Activated B cell treated with CpG ODN at 0.5 μM for 24 hours (primary cell): ENCODE results near the gene TUBB. TPM values are rescaled to one million over a fixed set of nuclear protein-coding genes. Genes with fewer than 3 reads are reported as not detected.

Source experiments
- ATAC-seq: fragments of 200-7000 bp; cut with Tn5 transposase; one replicate; pipeline ENCODE4 v1.10.0; 2021; ENCODE audit warnings: low read depth, mild to moderate bottlenecking, moderate library complexity
- CTCF ChIA-PET: fragments of 350-600 bp; sonication (Branson Sonifier 250); formaldehyde crosslinking; loops from one replicate; lab custom pipeline; 2021; ENCODE audit warnings: antibody characterized with exemption; lab: Charles Lee
- POLR2A ChIA-PET: fragments of 350-600 bp; sonication (Branson Sonifier 250); formaldehyde crosslinking; loops from one replicate; lab custom pipeline; 2021; ENCODE audit warnings: antibody characterized with exemption; lab: Charles Lee
- DNase-seq: peaks from one replicate; pipeline ENCODE4 v3.0.0; 2022
- H3K27ac Mint-ChIP-seq: one replicate; pipeline ENCODE4 v1.8.0; 2020; ENCODE audit warnings: mixed read lengths
- H3K27me3 Mint-ChIP-seq: one replicate; pipeline ENCODE4 v1.8.0; 2021; ENCODE audit warnings: mixed read lengths
- H3K36me3 Mint-ChIP-seq: one replicate; pipeline ENCODE4 v1.8.0; 2021; ENCODE audit warnings: low read depth, mixed read lengths
- H3K4me1 Mint-ChIP-seq: one replicate; pipeline ENCODE4 v1.8.0; 2021; ENCODE audit warnings: mixed read lengths
- H3K4me3 Mint-ChIP-seq: one replicate; pipeline ENCODE4 v1.8.0; 2020; ENCODE audit warnings: mild to moderate bottlenecking, mixed read lengths
- H3K9me3 Mint-ChIP-seq: one replicate; pipeline ENCODE4 v1.8.0; 2020; ENCODE audit warnings: mixed read lengths
- intact Hi-C: fragments of 100-400 bp; cut with micrococcal nuclease; formaldehyde crosslinking; loops from one replicate; pipeline ENCODE4 v1.15.1; 2024
- total RNA-seq: library from RNA; stranded (reverse); gene quantifications from 2 replicates; pipeline ENCODE4 v1.2.3, GENCODE V29; 2022
- TF ChIP-seq, protein P1 (sequence below): fragments of 200-600 bp; IDR thresholded peaks from one replicate; pipeline ENCODE4 v1.8.0; 2022; ENCODE audit warnings: antibody characterized with exemption, mild to moderate bottlenecking

TUBB gene
- 700 and 725 TPM in 2 replicates for total RNA-seq

DNA sequence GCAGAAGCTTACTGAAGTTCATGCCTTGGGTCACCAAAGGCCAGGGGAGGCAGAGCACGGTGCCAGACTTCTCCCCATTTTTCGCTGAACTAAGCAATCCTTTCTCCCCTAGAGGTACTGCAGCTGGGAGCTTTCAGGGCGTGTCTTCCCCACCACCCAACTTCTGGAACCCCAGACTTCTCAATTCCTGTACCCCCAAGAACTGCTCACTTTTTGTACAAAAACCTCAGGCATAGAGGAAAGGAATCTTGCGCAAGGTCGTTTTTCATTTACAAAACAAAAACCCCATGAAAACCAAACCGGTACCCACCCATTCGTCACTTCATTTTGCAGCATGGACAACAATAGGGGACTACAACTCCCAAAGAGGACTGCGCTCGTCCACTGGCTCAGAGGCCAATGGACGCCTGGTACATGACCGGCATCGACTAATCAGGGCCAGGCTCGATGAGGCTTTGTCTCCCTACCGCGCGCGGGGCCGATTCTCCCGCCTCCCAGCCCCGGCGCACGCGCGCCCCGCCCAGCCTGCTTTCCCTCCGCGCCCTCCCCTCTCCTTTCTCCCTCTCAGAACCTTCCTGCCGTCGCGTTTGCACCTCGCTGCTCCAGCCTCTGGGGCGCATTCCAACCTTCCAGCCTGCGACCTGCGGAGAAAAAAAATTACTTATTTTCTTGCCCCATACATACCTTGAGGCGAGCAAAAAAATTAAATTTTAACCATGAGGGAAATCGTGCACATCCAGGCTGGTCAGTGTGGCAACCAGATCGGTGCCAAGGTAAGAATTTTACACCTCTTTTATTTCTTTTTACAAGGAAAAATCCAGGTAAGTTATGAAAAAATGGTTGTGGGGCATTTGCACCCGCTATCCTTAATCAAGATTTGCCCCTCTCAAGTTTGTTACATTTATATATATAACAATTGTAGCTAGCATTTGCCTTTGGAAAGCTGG, at the start of gene TUBB:
Gene TUBB, plus strand, starts transcription at position 562 of the 947 bp plus-strand sequence. Its CDS starts 155 bp downstream, at position 717.
- intact Hi-C loops, result loop anchor here (2.0 kb wide), 1 partner anchor 23 kb away; the partner anchor contains the start of gene FLOT1
- Mint-ChIP-seq H3K4me3 (peak within 1 kb of the TSS; percentile 99), H3K27me3 (no peaks in the 10 kb centered on the region), H3K36me3 (peaks cover 50% of the 10 kb centered on the region), H3K27ac (peak within 1 kb of the TSS; percentile 97), H3K9me3 (no peaks in the 10 kb centered on the region), H3K4me1 (peaks cover 73% of the 10 kb centered on the region)
- ChIA-PET CTCF (interaction anchor here (3.1 to 20.0 kb wide), 4 partner anchors 11 to 42 kb away, joined by 22 to 576 read pairs (median 28); partner anchors contain the start of genes DHX16 and NRM), POLR2A (interaction anchor here (0.7 to 22.6 kb wide), 11 partner anchors 11 to 209 kb away, joined by 3 to 697 read pairs (median 6); partner anchors contain the start of genes ABCF1, DHX16, MRPS18B and NRM)
- DNase-seq, result peak; percentile 90
- peak; percentile 60 for ATAC-seq
- TF ChIP-seq, protein P1, sequence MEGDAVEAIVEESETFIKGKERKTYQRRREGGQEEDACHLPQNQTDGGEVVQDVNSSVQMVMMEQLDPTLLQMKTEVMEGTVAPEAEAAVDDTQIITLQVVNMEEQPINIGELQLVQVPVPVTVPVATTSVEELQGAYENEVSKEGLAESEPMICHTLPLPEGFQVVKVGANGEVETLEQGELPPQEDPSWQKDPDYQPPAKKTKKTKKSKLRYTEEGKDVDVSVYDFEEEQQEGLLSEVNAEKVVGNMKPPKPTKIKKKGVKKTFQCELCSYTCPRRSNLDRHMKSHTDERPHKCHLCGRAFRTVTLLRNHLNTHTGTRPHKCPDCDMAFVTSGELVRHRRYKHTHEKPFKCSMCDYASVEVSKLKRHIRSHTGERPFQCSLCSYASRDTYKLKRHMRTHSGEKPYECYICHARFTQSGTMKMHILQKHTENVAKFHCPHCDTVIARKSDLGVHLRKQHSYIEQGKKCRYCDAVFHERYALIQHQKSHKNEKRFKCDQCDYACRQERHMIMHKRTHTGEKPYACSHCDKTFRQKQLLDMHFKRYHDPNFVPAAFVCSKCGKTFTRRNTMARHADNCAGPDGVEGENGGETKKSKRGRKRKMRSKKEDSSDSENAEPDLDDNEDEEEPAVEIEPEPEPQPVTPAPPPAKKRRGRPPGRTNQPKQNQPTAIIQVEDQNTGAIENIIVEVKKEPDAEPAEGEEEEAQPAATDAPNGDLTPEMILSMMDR, result no peak

- intact Hi-C loops, result loop anchor here (10.0 kb wide), 1 partner anchor 216 kb away; no protein-coding TSS in a partner anchor
Measured at GRCh38 chr6:30670760-30671527, 49.2 kb upstream of the TUBB start.

GRCh38 chr6:30672445-30673253, 47.5 kb upstream of the TUBB start, which contains the start of gene DHX16:
Gene DHX16 (minus strand): TSS chr6:30673006. CDS start chr6:30672841, 165 bp downstream.
- intact Hi-C loops, result loop anchor here (1.0 to 10.0 kb wide), 9 partner anchors 10 to 218 kb away; partner anchors contain the start of genes ATAT1, C6orf136, GNL1 and MRPS18B
- H3K27ac Mint-ChIP-seq, result peak within 1 kb of the TSS; percentile 84
- DNase-seq, result peak; percentile 80
- ChIA-PET CTCF (interaction anchor here (0.7 to 15.7 kb wide), 11 partner anchors 9 to 191 kb away, joined by 3 to 576 read pairs (median 5); partner anchors contain the start of genes ATAT1 and TUBB), POLR2A (interaction anchor here (0.7 to 15.3 kb wide), 16 partner anchors 9 to 212 kb away, joined by 3 to 697 read pairs (median 3); partner anchors contain the start of genes ABCF1, DDR1, MDC1 and MRPS18B)
- peak; percentile 88 for ATAC-seq
- peaks cover 42% of the 10 kb centered on the region for H3K4me1 Mint-ChIP-seq
- no peaks in the 10 kb centered on the region for H3K27me3 Mint-ChIP-seq
- TF ChIP-seq, protein P1, result peak; percentile 51
- peaks cover 51% of the 10 kb centered on the region for H3K36me3 Mint-ChIP-seq
- no peaks in the 10 kb centered on the region for H3K9me3 Mint-ChIP-seq
- H3K4me3 Mint-ChIP-seq, result peak within 1 kb of the TSS; percentile 91

More at GRCh38 chr6:30670760-30671527, 49.2 kb upstream of the TUBB start:
- peaks cover 39% of the 10 kb centered on the region for H3K4me1 Mint-ChIP-seq
- TF ChIP-seq, protein P1, result no peak
- ATAC-seq (no peak), DNase-seq (no peak)
- H3K36me3 Mint-ChIP-seq, result peaks cover 49% of the 10 kb centered on the region
- peak overlapping the region; percentile 66 for H3K27ac Mint-ChIP-seq
- no peaks in the 10 kb centered on the region for H3K27me3 Mint-ChIP-seq
- CTCF ChIA-PET, result interaction anchor here (1.7 to 15.7 kb wide), 5 partner anchors 12 to 189 kb away, joined by 3 to 576 read pairs (median 8); partner anchors contain the start of gene TUBB
- H3K4me3 Mint-ChIP-seq, result peak overlapping the region; percentile 91
- H3K9me3 Mint-ChIP-seq, result no peaks in the 10 kb centered on the region
- POLR2A ChIA-PET, result interaction anchor here (0.6 to 15.3 kb wide), 4 partner anchors 15 to 189 kb away, joined by 3 to 697 read pairs (median 6); partner anchors contain the start of genes MDC1 and TUBB

- peaks cover 53% of the 10 kb centered on the region for H3K36me3 Mint-ChIP-seq
- H3K4me1 Mint-ChIP-seq, result peaks cover 57% of the 10 kb centered on the region
- H3K9me3 Mint-ChIP-seq, result no peaks in the 10 kb centered on the region
- no peak overlapping the region for H3K4me3 Mint-ChIP-seq
- ChIA-PET POLR2A (interaction anchor here (0.5 to 15.3 kb wide), 2 partner anchors 46 to 68 kb away, joined by 9 to 697 read pairs; partner anchors contain the start of genes IER3, MDC1 and TUBB), CTCF (interaction anchor here (0.9 to 15.7 kb wide), 2 partner anchors 12 to 52 kb away, joined by 4 to 576 read pairs; partner anchors contain the start of gene TUBB)
- no peak for ATAC-seq
- no peak overlapping the region for H3K27ac Mint-ChIP-seq
- intact Hi-C loops, result loop anchor here (10.0 kb wide), 1 partner anchor 222 kb away; no protein-coding TSS in a partner anchor
- H3K27me3 Mint-ChIP-seq, result no peaks in the 10 kb centered on the region
- DNase-seq, result no peak
- TF ChIP-seq, protein P1, result no peak
Measured at GRCh38 chr6:30676660-30677285, 43.4 kb upstream of the TUBB start.
